ENCODE results near the gene PCBP4.

Gene PCBP4

GRCh38 chr3:51969841-51970240 is 2.6 kb upstream of the PCBP4 start:
- Histone ChIP-seq H4K20me1 (ENCODE audit: control insufficient read depth, insufficient read depth, low read depth, low read length) (no peaks in the 10 kb centered on the region; the same call in 1 of the 2 replicates), H3K4me1 (ENCODE audit: control insufficient read depth, low read length) (peaks cover 25% of the 10 kb centered on the region), H3K4me2 (ENCODE audit: low read length) (no peak overlapping the region), H3K79me2 (ENCODE audit: control insufficient read depth, low read length) (peaks cover 21% of the 10 kb centered on the region), H3K27me3 (ENCODE audit: control insufficient read depth, low read length) (peaks cover 24% of the 10 kb centered on the region), H3K9me2 (replicated peaks; ENCODE audit: control insufficient read depth, low read length) (no peaks in the 10 kb centered on the region), H3F3A (ENCODE audit: control insufficient read depth, insufficient read depth) (peaks cover 17% of the 10 kb centered on the region; the same call in 1 of the 2 replicates), H3K9me3 (ENCODE audit: control insufficient read depth, insufficient read depth, low read length) (no peaks in the 10 kb centered on the region), H3K27ac (ENCODE audit: low read depth, low read length) (no peak overlapping the region), H3K4me3 (ENCODE audit: low read length) (no peak overlapping the region), H3K36me3 (ENCODE audit: control insufficient read depth, low read length) (peaks cover 13% of the 10 kb centered on the region)
- no peak for TF ChIP-seq CTCF (IDR thresholded peaks at IDR 0.05; ENCODE audit: low read depth, low read length, poor library complexity, severe bottlenecking)
- TF ChIP-seq EZH2phosphoT487 (IDR thresholded peaks at IDR 0.05; ENCODE audit: borderline replicate concordance, low read length), result no peak

- H3K27ac ChIP-seq (ENCODE audit: low read depth, low read length), result no peak overlapping the region
- no peak overlapping the region for H3K4me3 ChIP-seq (ENCODE audit: low read length)
These were observed 1.8 kb upstream of the PCBP4 start for GRCh38 chr3:51968883-51969678.

GRCh38 chr3:51968170-51968775 is 1.0 kb upstream of the PCBP4 start:
- Histone ChIP-seq H3F3A (ENCODE audit: control insufficient read depth, insufficient read depth) (peaks cover 14% of the 10 kb centered on the region; the same call in 1 of the 2 replicates), H3K79me2 (ENCODE audit: control insufficient read depth, low read length) (peaks cover 8% of the 10 kb centered on the region), H3K27ac (ENCODE audit: low read depth, low read length) (no peak overlapping the region), H3K4me3 (ENCODE audit: low read length) (peak overlapping the region; percentile 61), H4K20me1 (ENCODE audit: control insufficient read depth, insufficient read depth, low read depth, low read length) (no peaks in the 10 kb centered on the region; the same call in 1 of the 2 replicates), H3K9me2 (replicated peaks; ENCODE audit: control insufficient read depth, low read length) (no peaks in the 10 kb centered on the region), H3K9me3 (ENCODE audit: control insufficient read depth, insufficient read depth, low read length) (no peaks in the 10 kb centered on the region), H3K36me3 (ENCODE audit: control insufficient read depth, low read length) (peaks cover 10% of the 10 kb centered on the region), H3K4me2 (ENCODE audit: low read length) (peak overlapping the region; percentile 81), H3K4me1 (ENCODE audit: control insufficient read depth, low read length) (peaks cover 15% of the 10 kb centered on the region), H3K27me3 (ENCODE audit: control insufficient read depth, low read length) (peaks cover 30% of the 10 kb centered on the region)
- TF ChIP-seq CTCF (IDR thresholded peaks at IDR 0.05; ENCODE audit: low read depth, low read length, poor library complexity, severe bottlenecking) (no peak), EZH2phosphoT487 (IDR thresholded peaks at IDR 0.05; ENCODE audit: borderline replicate concordance, low read length) (no peak)

More at GRCh38 chr3:51968883-51969678, 1.8 kb upstream of the PCBP4 start:
- H3K36me3 ChIP-seq (ENCODE audit: control insufficient read depth, low read length), result peaks cover 13% of the 10 kb centered on the region
- TF ChIP-seq CTCF (IDR thresholded peaks at IDR 0.05; ENCODE audit: low read depth, low read length, poor library complexity, severe bottlenecking), result no peak
- TF ChIP-seq EZH2phosphoT487 (IDR thresholded peaks at IDR 0.05; ENCODE audit: borderline replicate concordance, low read length), result no peak
- peaks cover 14% of the 10 kb centered on the region; the same call in 1 of the 2 replicates for H3F3A ChIP-seq (ENCODE audit: control insufficient read depth, insufficient read depth)
- H3K9me2 ChIP-seq (replicated peaks; ENCODE audit: control insufficient read depth, low read length), result no peaks in the 10 kb centered on the region
- H3K27me3 ChIP-seq (ENCODE audit: control insufficient read depth, low read length), result peaks cover 28% of the 10 kb centered on the region
- H4K20me1 ChIP-seq (ENCODE audit: control insufficient read depth, insufficient read depth, low read depth, low read length), result no peaks in the 10 kb centered on the region; the same call in 1 of the 2 replicates
- H3K9me3 ChIP-seq (ENCODE audit: control insufficient read depth, insufficient read depth, low read length), result no peaks in the 10 kb centered on the region
- H3K79me2 ChIP-seq (ENCODE audit: control insufficient read depth, low read length), result peaks cover 15% of the 10 kb centered on the region
- no peak overlapping the region for H3K4me2 ChIP-seq (ENCODE audit: low read length)
- H3K4me1 ChIP-seq (ENCODE audit: control insufficient read depth, low read length), result peaks cover 17% of the 10 kb centered on the region

Measured in DOHH2 (cell line).